Fibroblast of skin of left biceps (primary cell): Measurements from ENCODE around the gene HSPA2.
"Not testable (repeated sequence)": the region's sequence is repeated elsewhere in the genome, so short reads cannot be mapped to it uniquely, and the experiment has no call there.

Source experiments
- DNase-seq, 2 experiments: peaks; one replicate each; pipeline ENCODE4 v3.0.0-alpha.2; 2013; ENCODE audit warnings: low read depth in 2 of 2

The HSPA2 gene

DNA sequence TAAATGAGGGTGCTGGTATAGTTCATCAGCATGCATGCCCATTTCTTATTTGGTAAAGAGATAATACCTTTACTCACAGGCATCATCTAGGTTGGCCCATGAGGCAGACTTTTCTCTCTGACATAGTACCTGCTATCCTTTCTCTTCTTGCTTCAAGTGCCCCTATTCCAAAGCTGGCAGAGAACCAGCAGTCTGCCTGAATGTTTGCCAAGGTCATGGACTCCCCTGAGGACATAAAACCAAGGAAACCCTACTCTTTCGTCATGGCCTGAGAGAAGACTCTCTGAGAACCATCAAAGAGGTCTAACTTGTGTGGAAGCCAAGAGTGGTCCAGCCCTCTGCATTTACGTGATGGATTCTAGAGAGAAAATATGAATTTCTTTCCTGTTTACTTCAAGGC, 21.1 kb downstream of the HSPA2 start:
- no peak for DNase-seq

DNA sequence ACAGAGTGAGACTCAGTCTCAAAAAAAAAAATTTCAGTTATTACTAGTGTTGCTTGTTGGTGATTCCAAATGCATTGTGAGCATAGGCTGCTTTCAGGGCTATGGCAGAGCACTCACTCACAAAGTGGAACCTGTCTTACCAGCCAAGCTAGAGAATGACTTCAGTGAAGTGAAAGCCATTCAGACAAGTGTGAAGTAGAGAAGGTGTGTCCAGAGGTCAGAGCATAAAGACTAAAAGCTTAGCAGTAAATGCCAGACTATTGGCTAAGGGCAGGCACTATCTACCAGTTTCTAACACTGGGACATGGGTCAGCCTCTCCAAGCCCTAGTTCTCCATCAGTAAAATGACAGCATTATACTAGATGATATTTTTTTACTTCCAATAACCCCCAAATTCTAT, 21.9 kb downstream of the HSPA2 start:
- no peak for DNase-seq

DNA sequence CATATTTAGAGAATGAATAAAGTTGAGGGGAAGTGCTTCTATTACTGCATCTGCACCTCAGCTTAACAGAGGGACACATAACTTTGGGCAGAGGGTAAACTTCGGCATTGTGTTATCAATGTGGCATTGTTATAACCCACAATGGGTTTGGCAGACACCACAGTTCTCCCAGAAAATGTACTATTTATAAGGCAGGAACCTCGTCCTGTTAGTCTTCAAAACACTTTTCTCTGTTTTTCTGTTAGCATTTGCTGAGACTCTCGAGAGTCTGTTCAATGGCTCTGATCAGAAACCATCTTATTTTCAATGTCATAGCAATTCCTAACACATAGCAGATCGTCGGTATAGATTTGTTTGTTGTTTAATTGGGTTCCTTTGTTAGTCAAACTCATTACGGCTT, 23.2 kb downstream of the HSPA2 start:
- DNase-seq = no peak

DNA sequence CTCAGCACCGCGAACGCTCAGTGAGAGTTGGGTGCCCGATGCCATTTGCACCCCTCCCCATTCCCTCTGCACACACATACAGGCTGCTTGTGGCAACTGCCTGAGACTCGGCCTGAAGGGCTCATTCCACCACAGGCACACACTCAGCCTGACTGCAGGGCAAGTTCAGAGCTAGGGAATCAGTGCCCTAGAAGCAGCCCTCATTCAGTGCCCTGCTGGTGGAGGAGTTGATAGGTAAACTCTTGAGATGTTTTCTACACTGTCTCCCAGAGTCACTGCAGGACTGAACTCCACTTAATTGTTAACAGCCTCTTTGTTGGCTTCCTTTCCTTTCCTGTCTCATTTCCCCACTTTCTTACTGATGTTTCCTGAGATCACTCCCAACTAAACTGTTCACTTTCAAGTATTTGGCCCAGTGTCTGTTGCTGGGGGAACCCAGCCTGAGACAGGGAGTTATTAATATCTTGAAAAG, 26.1 kb downstream of the HSPA2 start:
- DNase-seq = no peak

DNA sequence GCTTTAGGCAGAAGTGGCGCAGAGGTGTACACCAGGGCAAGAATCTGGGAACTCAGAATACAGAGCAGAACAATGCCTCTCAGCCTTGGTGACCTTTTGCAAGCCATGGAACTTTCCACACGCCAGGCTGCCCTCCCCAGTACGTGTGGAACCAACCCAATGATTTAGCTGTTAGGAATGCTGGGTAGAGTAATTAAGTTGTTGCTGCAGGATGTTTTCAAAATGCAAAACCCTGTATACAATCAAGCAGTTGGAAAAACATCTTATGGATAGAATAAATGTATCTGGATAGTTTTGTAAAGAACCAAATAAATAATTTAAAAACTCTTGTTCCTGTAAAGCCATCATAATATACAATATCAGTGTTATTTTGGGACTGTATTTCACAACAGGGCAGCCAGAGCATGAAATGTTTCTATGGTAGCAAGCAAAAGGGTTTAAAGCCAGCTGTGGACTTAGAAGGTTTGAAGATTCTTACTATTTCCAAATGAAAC, 28.6 kb downstream of the HSPA2 start:
- DNase-seq = no peak

DNA sequence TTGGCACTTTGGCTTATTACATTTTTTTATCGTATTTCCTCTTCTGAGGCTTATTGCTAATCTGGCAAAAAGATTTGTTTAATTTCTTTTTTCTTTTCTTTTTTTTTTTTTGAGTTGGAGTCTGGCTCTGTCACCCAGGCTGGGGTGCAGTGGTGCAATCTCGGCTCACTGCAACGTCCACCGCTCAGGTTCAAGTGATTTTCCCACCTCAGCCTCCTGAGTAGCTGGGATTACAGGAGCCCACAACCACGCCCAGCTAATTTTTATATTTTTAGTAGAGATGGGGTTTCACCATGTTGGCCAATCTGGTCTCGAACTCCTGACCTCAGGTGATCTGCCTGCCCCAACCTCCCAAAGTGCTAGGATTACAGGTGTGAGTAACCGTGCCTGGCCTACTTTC, 29.1 kb downstream of the HSPA2 start:
- not testable (repeated sequence) for DNase-seq

DNA sequence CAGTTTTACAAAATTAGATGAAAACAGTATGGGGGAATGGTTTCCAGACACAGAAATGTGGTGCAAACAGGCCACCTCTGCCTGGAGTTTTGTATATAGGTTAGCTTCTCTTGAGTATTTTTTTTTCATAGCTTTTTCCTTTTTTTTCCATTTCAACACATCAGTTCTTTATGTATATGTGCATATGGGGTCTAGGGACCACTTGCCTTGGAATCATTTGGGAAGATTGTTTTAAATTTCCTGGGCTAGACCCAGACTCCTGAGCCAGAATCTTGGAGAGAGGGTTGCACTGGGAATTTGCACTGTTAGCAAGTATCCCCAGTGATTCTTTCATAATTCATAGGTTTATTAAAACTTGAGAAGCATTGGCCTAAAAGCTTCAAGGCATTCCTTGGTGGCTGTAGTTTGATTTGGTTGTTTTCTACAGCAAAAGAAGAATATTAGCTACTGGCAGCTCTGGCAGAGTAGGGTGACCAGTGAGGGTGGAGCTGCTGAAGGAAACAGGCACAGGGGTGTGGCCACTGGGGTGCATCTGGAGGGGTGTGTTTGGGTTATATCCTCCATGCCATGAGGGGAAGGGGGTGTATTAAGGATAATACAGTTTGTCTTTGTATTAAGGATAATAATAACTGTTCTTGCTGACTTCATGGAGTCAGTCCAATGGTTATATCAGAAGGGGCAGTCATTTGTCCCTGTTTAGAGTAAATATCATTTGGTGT, 32.0 kb downstream of the HSPA2 start:
- DNase-seq = no peak

DNA sequence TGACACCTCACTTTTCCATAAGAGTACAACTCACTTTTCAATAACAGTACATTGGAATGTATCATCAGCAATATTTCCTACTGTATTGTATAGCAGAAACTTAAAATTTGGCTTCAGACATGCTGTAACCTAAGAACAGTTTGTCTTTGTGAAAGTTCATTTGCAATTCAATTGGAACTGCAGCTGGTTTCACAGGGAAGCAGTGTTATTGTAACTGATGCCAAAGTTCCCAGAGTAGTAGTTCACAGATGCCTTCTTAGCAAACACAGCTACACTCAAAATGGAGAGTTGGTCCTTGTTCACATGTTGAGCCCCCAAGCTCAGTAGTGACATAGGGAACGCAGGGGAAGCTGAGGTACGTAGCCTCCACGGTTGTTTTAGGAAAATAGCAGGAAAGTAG, 32.6 kb downstream of the HSPA2 start:
- DNase-seq = no peak

DNA sequence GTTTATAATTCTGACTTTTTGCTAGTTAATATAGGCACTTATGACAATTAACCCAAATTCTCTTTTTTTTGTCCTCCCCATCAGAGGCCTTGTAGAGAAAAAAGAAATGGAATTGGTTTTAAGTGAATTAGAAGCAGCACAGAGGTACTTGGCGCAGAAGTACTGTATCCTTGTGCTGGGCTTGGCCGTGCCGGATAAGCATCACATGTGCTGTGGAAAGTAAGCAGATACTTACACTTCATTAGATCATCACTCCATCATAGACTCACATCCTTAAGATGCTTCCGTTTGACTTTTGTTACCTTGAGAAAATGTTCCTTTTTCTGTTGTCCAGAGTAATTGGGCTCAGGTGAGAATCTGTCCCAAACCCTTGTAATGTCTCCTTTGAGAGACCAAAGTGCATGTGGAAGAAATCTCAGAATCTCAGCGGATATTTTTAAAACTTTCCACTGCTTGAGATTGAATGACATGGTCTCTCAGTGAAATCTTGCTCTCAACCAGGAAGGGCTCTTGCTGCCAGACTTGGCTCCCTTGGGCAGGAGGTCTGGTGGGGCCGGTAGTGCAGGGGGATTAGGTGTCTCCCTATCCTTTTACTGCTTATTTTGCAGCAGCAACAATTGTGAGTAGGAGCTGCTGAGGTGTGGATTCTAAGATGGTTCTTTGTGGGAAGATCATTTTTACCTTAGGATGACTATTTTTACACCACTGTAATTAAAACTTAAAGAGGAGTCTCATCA, 34.0 kb downstream of the HSPA2 start:
- DNase-seq = no peak

DNA sequence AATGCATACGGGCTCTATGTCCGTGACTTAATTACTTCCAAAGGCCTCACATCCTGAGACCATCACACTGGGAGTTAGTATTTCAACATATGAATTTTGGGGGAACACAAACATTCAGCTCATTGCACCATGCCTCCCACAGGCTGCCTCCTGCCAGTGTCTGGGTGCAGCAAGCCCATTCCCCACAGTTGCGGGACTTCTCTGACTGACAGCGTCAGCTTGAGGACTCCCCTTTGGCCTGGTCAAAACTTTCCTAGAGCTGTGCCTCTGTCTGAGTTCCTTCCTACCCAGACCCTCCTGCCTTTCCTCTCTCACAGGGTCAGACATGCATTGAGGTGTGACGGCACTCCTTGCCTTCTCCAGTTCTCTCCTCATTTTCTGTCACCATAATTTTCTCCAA, 36.7 kb downstream of the HSPA2 start:
- DNase-seq = no peak

DNA sequence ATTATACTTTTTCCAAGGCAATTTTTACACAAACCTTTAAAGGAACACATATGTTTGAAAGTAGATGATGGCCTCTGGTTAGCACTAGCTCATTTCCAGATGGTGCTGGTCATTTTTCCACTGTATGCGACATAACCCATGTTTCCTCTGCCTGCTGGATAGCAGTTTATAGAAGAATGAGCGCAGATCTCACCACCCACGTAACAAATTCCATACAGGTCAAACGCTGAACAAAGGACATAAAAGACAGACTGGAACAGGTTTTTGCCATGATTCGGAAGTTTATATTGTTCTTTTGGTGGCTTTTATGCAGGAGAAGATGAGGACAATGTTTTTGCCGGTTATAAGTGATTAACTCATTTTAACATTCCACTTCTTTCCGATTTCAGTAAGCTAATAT, 39.9 kb downstream of the HSPA2 start:
- DNase-seq = no peak

DNA sequence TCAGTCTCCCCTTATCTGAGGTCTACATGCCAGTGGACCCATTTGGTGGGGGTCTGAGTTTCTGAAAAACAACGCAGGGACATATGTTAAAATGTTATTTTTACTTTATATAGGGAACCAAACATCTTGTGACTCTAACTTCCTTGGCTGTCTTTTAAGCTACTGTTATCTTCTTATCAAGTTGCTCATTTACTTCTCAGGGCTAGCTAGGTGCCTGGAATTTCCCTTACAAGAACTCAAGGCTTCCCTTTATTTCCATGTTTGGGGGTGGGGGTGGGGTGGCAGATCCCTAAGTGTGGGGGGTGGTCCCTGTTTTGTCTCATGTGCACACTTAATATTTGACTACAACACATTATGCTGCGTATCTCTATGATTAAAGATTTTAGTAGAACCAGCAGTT, 40.8 kb downstream of the HSPA2 start:
- no peak for DNase-seq

DNA sequence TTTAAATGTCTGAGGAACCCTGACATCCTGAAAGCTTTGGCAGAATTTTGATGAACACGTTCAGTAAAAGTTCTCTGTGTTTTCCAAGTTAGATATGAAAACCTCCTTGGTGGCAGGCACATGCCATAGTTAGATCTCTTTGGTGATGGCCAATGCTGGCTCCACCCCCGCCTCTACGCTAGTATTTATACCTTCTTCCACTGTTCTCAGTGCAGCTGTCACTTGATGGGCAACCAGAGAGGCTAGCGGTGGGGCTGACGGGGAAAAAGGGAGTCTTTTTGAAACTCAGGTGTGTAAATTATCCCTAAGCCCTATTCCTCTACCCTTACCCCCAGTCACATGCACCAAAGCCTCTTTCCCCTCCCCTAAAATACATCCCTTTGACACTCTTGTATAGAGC, 41.3 kb downstream of the HSPA2 start:
- no peak for DNase-seq

DNA sequence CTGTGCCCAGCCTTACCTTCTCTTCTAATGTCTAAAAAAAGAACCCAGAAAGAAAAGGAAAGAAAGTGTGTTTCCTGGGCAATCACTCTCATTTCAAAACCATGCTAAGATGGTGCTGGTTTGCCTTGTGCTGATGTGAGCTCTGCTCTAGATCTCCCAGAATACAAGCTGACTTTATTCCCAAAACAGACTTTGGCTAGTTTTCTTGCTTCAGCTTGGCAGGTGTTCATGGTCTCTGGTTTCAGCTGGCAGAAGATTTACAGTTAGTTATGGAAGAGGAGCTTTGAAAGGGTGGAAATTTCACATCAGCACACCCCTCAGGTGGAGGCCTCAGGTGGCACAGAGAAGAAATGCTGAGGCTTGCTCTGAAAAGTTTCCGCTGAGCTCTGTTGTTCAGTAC, 43.6 kb downstream of the HSPA2 start:
- no peak for DNase-seq

DNA sequence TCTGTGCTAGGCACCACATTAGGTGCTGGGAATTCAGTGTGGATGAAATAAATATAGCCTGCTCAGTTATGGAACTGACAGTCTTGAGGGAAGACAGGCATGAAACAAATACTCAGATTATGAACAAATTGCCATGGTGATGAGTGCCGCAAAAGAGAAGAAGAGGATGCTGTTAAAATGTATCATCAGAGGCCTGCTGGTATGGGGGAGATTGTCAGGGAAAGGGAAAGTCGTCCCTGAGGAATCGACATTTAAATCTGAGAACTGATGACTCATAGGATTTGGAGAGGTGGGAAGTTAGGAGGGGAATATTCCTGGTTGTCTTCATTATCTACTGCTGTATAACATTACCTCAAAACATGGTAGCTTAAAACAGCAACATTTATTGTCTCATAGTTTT, 51.3 kb downstream of the HSPA2 start:
- DNase-seq = peak in 1 of 2 experiments; percentile 23
